IPS-NIHi11 (cell line): ENCODE results near the gene CTIF.

Experiments used
- DNase-seq: peaks from one replicate; pipeline ENCODE4 v3.0.0; 2012; ENCODE audit warnings: mixed read lengths, low spot score

CTIF gene

DNA sequence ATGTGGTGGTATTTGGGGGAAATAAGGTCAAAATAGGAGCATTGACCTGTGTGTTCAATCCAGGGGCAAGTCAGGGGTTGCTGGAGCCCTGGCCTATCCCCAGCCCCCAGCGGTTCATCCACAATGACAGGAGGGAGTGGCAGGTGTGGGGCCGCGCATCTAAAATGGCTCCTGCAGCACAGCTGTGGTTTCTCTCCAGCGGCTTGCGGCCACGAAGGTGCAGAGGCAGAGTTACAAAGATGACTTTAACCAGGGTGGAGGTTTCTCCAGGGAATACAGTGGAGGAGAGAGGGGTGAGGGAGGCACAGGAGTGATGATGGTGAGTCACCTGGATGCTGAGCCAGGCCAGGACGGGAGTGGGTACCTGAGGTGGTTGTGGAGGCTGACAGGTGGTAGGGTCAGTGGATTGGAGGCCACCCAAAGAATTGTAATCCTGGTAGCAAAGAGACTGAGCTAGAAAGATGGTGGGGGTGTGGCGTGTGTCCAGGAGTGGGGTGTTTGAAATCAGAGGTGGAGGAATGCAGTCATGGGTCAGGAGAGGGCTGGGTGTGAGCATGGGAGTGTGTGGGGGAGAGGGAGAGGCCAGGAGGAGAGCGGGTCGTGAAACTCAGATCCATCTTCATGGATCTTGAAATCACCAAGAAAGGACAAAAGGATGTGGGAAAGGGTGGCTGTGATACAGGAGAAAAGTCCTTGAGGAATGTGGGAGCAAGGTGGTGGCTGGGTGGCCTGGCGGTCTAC lies 83.2 kb downstream of the CTIF start:
- no peak for DNase-seq

GRCh38 chr18:48622911-48623431 lies 84.1 kb downstream of the CTIF start:
- DNase-seq = no peak

DNA sequence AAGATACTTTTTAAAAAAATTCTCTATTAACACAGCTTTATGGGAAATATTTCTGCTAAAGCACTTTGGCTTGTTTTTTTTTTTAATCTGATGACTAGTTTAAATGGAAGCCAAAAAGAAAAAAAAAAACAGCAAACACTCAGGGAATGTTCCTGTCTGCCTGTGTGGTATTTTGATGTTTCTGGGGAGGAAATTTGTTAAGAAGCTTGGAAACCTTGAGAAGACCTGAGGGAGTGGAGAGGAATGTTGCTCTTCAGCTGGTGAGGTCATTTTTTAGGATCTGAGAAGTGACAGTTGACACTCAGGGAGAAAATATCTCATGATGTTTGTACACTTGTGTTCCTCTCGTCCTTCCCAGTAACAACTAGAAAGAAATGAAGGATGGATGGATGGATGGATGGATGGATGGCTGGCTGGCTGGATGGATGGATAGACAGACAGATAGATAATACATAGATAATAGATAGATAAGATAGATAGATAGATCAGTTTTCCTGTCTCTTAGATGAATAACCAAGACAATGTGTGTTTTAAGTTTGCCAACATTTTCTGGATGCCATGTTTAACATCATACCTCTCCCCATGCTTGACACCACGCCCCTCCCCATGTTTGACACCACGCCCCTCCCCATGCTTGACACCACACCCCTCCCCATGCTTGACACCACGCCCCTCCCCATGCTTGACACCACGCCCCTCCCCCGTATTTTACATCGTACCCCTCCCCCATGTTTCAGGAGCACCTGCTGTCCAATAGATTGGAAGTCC lies 84.8 kb downstream of the CTIF start:
- no peak for DNase-seq

DNA sequence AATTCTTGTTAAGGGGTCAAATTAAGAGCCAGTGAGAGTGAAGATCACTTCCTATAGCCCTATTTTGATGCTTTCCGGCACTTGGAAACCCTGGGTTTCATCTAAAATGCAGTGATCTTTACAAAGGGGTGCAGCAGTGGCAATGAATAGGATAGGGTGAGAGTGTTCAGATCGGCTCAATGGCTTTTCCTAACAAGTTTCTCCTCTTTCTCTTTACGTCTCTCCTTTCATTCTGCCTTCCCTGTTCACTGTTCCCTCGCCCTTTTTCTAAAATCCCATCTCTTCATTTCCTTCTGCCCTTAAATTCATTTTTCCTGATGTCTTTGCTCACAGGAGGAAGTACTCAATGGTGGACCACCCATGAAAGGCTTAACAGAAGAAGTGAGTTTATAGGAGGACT lies 86.0 kb downstream of the CTIF start:
- no peak for DNase-seq

DNA sequence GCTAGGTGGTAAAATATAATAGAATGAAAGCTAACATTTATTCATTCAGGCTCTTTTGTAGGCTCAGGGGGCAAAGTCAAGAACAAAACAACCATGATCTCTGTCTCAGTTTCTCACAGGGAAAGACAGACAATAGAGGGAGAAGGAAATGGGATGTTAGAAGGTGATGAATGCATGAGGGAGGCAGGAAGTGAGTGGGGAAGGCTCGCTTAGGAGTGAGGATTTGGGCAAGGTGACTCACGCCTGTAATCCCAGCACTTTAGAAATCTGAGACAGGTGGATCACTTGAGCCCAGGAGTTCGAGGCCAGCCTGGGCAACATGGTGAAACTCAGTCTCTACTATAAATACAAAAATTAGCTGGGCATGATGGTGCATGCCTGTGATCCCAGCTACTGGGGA lies 88.4 kb downstream of the CTIF start:
- DNase-seq = no peak

- DNase-seq = no peak
Observed at GRCh38 chr18:48629730-48630324, 91.0 kb downstream of the CTIF start.

DNA sequence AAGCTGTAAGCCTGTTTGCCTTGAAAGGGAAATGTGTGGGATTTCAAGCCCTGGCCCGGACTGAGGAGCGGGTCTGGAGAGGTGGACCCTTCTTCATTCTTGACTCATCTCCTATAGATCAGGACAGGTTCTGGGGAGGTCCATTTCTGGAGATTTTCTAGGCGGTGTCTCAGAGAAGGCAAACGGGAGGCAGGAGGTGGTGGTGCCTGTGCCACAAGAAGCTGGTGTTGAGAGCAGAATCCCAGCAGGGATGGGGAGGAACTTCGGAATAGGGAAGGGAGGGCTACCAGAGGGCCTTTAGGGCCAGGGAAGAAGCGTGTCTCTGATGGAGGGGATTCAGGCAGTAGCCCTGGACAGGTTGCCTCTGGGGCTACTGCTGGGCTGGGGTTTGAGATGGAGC lies 93.0 kb downstream of the CTIF start:
- no peak for DNase-seq

- no peak for DNase-seq
Observed at GRCh38 chr18:48632676-48633257, 93.9 kb downstream of the CTIF start.

DNA sequence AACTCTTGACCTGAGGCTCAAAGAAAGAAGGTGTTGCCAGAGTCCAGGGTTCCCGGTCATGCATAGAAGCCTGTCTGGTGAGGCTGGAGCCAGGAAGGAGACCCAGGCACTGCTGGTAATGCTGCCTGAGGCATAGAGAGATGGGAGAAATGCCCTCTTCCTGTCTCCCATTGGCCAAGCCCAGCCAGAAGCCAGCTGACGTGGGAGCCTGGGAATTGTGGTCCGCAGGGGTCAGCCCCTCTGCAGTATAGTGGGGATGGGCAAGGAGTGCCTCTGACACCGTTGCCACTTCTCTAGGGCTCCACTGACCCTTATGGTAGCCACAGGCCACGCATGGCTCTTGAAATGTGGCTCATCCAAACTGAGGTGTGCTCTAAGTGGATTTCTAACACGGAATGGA lies 95.7 kb downstream of the CTIF start:
- DNase-seq = no peak

- no peak for DNase-seq
Observed at GRCh38 chr18:48634975-48635374, 96.1 kb downstream of the CTIF start.

GRCh38 chr18:48635806-48636205 lies 97.0 kb downstream of the CTIF start:
- no peak for DNase-seq

GRCh38 chr18:48636436-48636835 lies 97.6 kb downstream of the CTIF start:
- no peak for DNase-seq

- no peak for DNase-seq
Observed at GRCh38 chr18:48637081-48637990, 98.5 kb downstream of the CTIF start.

DNA sequence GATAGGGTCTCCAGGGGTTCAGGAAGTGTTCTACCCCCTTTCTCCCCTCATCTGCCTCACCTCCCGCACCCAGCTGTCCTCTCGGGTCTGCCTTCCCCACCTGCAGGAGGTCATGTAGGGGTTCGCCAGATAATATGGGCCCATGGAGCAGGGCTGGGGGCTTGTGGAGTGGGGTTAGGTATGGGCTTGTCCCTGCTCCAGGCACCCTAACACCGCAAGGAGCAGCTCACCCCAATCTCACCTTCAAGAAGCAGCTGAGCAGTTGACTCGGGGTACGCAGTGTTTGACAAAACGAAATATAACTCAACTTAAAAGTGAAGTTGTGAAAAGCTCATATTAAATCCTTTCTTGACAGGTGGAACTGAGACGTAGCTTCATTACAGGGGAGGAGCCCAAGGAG lies 99.6 kb downstream of the CTIF start:
- DNase-seq = no peak

DNA sequence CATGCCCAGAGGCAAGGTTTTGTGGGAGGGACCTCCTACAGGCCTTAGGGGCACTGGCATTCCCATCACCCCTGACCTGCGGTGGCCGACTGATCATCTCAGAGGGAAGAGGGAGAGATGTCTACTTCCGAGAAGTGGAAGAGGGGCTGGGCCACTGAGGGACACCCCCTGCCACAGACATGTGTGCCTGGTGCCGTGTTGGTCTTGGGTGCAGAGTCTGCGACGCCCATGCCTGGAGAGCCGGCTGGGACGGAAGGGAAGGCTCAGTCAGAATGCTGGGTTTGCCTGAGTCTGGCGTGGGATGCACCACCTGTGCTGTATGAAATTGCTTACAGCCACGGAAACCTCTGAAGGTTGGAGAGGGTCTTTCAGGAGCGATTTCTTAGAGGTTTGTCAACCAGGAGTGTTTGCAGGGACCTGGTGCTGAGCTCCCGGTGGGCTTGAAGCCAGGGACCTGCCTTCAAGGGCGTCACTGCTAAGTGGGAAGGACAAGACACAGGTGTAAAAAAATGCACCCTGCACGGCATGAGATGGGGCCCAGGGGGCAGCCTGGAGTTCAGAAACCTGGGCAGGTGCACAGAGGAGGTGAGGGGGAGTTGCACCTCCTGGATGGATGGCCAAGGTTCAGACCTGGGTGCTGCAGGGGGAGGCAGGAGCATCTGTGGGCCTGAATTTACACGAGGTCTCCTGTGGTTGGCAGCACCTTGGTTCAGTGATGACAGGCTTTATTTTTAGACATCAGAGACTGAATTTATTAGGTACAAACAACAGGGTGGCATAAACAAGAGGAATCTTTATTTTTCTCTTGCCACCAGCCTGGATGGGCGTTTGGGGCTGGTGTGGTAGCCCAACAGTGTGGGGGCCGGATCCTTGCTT lies 100.3 kb downstream of the CTIF start:
- DNase-seq = no peak

DNA sequence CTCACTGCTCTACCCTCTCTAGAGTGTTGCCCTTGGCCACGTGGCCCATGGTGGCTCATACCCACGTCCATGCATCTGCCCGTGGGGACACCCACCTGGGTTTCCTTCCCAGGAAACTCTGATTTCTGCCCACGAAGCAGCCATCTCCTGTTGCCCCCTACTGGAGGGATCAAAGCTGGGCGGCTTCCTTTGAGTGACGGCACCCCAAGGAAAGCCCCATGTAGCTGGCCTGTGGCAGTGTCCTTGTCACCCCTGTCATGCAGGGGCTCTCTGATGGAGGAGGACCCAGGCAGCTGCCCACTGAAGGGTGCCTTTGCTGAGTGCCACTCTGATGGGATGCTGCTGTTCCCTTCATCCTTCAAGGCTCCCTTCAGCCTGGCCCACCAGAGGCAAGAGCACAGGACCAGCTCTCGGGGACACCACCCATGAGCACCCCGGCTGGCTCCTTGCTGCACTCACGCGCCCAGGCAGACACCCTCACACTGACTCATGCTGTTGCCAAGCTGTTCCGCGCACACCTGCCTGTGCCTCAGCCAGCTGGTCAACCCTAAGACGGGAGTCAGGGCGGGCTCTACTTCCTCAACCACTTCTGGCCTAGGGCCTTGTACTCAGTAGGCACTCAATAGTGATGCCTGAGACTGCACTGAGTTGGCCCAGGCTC lies 101.1 kb downstream of the CTIF start:
- peak; percentile 54 for DNase-seq

DNA sequence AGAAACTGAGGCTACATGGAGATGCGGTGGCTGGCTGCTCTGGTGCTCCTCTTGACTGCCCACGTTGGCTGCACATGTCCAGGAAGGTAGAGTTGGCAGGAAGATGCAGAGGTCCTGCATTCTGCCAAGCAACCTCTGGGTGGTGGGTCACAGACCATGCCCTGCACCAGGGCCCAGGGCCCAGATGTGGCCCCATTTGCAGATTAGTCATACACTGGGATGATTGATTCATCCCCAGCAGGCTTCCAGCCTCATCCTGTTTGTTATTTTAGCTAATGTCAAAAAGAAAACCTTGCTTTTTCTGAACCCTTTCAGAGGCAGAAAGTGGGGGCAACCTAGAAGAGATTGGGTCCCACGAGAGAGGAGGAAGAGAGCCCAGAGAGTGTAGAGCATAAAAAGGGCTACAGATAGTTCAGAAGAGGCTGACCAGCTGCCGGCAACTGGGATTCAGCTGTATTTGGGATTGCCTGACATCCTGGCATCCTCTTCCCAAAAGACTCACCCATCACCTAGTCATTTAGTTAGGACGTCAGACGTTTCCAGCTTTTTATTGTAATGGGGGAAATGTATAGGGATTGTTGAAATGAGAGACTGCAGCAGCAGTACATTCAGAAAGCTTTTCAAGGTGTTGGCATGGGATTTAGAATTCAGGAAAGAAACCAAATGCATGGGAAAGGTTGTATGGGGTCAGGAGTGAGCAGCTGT lies 101.9 kb downstream of the CTIF start:
- no peak for DNase-seq

DNA sequence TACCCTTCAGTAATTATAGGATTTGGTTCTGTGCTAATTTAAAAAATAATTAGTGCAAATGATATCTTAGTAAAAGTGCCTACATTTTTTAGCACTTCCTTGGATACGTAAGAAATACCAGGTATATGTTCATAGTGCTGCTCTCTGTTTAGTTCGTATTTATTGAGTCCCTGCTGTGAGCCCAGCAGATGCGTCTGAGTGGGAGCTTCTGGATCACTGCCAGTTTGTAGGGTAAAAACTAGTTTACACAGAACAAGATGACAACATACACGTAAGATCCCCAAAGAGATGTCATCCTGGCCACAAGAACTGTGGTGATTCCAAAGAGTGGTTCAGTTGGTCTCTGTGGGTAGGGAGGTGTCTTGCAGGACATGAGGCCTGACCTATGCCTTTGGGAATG lies 103.2 kb downstream of the CTIF start:
- no peak for DNase-seq

DNA sequence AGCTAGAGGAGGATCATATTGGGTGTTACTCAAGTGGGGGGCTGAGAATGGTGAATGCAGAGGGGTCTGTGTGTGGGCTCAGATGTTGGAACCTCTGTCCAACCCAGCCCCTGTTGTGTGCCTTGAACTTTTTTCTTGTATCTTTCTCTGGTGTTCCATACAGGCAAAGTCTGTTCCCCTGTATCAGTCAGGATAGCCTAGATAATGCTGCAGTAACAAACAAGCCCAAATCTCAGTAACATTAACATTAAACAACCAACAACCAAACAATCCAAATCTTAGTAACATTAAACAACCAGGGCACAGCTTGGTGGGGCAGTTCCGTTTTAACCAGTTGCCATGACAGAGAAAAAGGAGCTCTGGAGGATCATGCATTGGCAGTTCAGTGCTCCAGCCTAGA lies 103.7 kb downstream of the CTIF start:
- no peak for DNase-seq
